Natural killer cell (primary cell): Measurements from ENCODE around the gene CYTH1. TPM values are rescaled to one million over a fixed set of nuclear protein-coding genes. Genes with fewer than 3 reads are reported as not detected.

ENCODE experiments used
- ATAC-seq, 3 donors: fragments of 150-1000 bp in 2 of 3; fragments of 200-7000 bp in 1 of 3; cut with Tn5 transposase; 1 replicate in 1 of 3; 2 replicates in 2 of 3; pipeline ENCODE4 v1.10.0; 2021; ENCODE audit warnings: mild to moderate bottlenecking in 2 of 3, moderate library complexity in 2 of 3
- DNase-seq, 2 donors: peaks; one replicate each; pipeline versions ENCODE4 v3.0.0 to v3.0.0-alpha.2; 2013 to 2021; ENCODE audit warnings: mixed read lengths in 1 of 2
- H3K27ac ChIP-seq: one replicate; pipeline ENCODE4 v1.5.1; 2013; ENCODE audit warnings: mild to moderate bottlenecking, low read length
- H3K27me3 ChIP-seq: one replicate; pipeline ENCODE4 v1.6.1; 2013; ENCODE audit warnings: low read length; ENCODE audit not compliant: control insufficient read depth, insufficient read depth
- H3K36me3 ChIP-seq: one replicate; pipeline ENCODE4 v1.6.1; 2013; ENCODE audit warnings: low read length; ENCODE audit not compliant: control insufficient read depth, insufficient read depth
- H3K4me1 ChIP-seq: one replicate; pipeline ENCODE4 v1.6.1; 2013; ENCODE audit warnings: low read length; ENCODE audit not compliant: control insufficient read depth, insufficient read depth
- H3K4me3 ChIP-seq: one replicate; pipeline ENCODE4 v1.5.1; 2013; ENCODE audit warnings: low read length
- H3K9me3 ChIP-seq: one replicate; pipeline ENCODE4 v1.6.1; 2013; ENCODE audit warnings: low read length; ENCODE audit not compliant: control insufficient read depth, insufficient read depth
- H3K27ac Mint-ChIP-seq, 2 donors: one replicate each; pipeline ENCODE4 v1.8.0; 2022; ENCODE audit warnings: mild to moderate bottlenecking in 2 of 2, mixed read lengths in 2 of 2, moderate library complexity in 1 of 2
- H3K27me3 Mint-ChIP-seq, 2 donors: one replicate each; pipeline ENCODE4 v1.8.0; 2022; ENCODE audit warnings: low read depth in 2 of 2, mixed read lengths in 2 of 2
- H3K36me3 Mint-ChIP-seq: one replicate; pipeline ENCODE4 v1.8.0; 2022; ENCODE audit warnings: mixed read lengths
- H3K4me1 Mint-ChIP-seq, 2 donors: one replicate each; pipeline ENCODE4 v1.8.0; 2022; ENCODE audit warnings: mixed read lengths in 2 of 2
- H3K4me3 Mint-ChIP-seq: one replicate; pipeline ENCODE4 v1.8.0; 2022; ENCODE audit warnings: mild to moderate bottlenecking, moderate library complexity, mixed read lengths
- H3K9me3 Mint-ChIP-seq, 2 donors: one replicate each; pipeline ENCODE4 v1.8.0; 2022; ENCODE audit warnings: mixed read lengths in 2 of 2
- CTCF ChIP-seq: fragments of 200-600 bp; IDR thresholded peaks from one replicate; pipeline ENCODE4 v1.8.0; 2022; ENCODE audit warnings: antibody characterized with exemption
- WGBS: methylation state at CpG from one replicate; pipeline ENCODE4 v1.1.7; 2013; ENCODE audit warnings: missing lambda C conversion rate; ENCODE audit not compliant: insufficient coverage; 5-methylcytosine and 5-hydroxymethylcytosine counted together
- intact Hi-C: fragments of 100-400 bp; cut with micrococcal nuclease; formaldehyde crosslinking; loops from one replicate; pipeline ENCODE4 v1.14.2; 2022
- total RNA-seq, 4 donors: library from RNA; stranded (reverse); fragments of 120-200 nt in 1 of 4; gene quantifications; one replicate each; pipeline versions ENCODE4 v1.2.3 to v1.2.4, GENCODE V29; 2013 to 2022

Gene CYTH1
- total RNA-seq, 3 donors from 2014 or later (not counting 1 experiment from before 2014, with no cell fraction given), result 437 to 514 (median 457) TPM

- H3K36me3 Mint-ChIP-seq, result no peaks in the 10 kb centered on the region
- peak overlapping the region; percentile 3 for H3K4me3 Mint-ChIP-seq
- peak overlapping the region; percentile 70 to 75 for H3K27ac Mint-ChIP-seq
Observed at GRCh38 chr17:78710607-78711006, 71.5 kb downstream of the CYTH1 start.

GRCh38 chr17:78709751-78710181 is 72.3 kb downstream of the CYTH1 start:
- H3K27me3 Mint-ChIP-seq, result no peaks in the 10 kb centered on the region
- H3K27ac Mint-ChIP-seq, result peak overlapping the region; percentile 70 to 75
- intact Hi-C loops, result loop anchor here (2.0 kb wide), 1 partner anchor 35 kb away; no protein-coding TSS in a partner anchor
- peaks cover 68 to 72% of the 10 kb centered on the region in 2 donors for H3K4me1 Mint-ChIP-seq
- H3K4me3 Mint-ChIP-seq, result peak overlapping the region; percentile 18
- Histone ChIP-seq H3K36me3 (peaks cover 38% of the 10 kb centered on the region), H3K27me3 (no peaks in the 10 kb centered on the region), H3K4me1 (peaks cover 48% of the 10 kb centered on the region), H3K9me3 (no peaks in the 10 kb centered on the region), H3K27ac (no peak overlapping the region), H3K4me3 (no peak overlapping the region)
- no peaks in the 10 kb centered on the region for H3K9me3 Mint-ChIP-seq
- no peaks in the 10 kb centered on the region for H3K36me3 Mint-ChIP-seq
- no peak for TF ChIP-seq CTCF
- no peak for ATAC-seq
- WGBS, result 69% methylated on average over 4 of the region's 4 CpGs
- no peak for DNase-seq

More at GRCh38 chr17:78710607-78711006, 71.5 kb downstream of the CYTH1 start:
- Histone ChIP-seq H3K27me3 (no peaks in the 10 kb centered on the region), H3K4me1 (peaks cover 55% of the 10 kb centered on the region), H3K4me3 (no peak overlapping the region), H3K36me3 (peaks cover 30% of the 10 kb centered on the region), H3K9me3 (no peaks in the 10 kb centered on the region), H3K27ac (peak overlapping the region; percentile 3)
- intact Hi-C loops, result no loop called here
- no peak for TF ChIP-seq CTCF
- Mint-ChIP-seq H3K4me1 (peaks cover 71 to 74% of the 10 kb centered on the region in 2 donors), H3K9me3 (no peaks in the 10 kb centered on the region), H3K27me3 (no peaks in the 10 kb centered on the region)
- no peak for ATAC-seq
- no peak for DNase-seq
- WGBS, result 98% methylated on average over 4 of the region's 4 CpGs

- no peaks in the 10 kb centered on the region for H3K36me3 Mint-ChIP-seq
- peak in 1 of 2 donors; percentile 44 for DNase-seq
- intact Hi-C loops, result loop anchor here (2.0 kb wide), 1 partner anchor 36 kb away; no protein-coding TSS in a partner anchor
- H3K4me1 Mint-ChIP-seq, result peaks cover 62 to 66% of the 10 kb centered on the region in 2 donors
- H3K9me3 Mint-ChIP-seq, result no peaks in the 10 kb centered on the region
- peak overlapping the region; percentile 18 for H3K4me3 Mint-ChIP-seq
- 63% methylated on average over 10 of the region's 10 CpGs for WGBS
- H3K36me3 ChIP-seq, result peaks cover 44% of the 10 kb centered on the region
- H3K27me3 ChIP-seq, result no peaks in the 10 kb centered on the region
- H3K4me1 ChIP-seq, result peaks cover 43% of the 10 kb centered on the region
- no peak for ATAC-seq
- TF ChIP-seq CTCF, result no peak
- H3K27ac Mint-ChIP-seq, result peak overlapping the region; percentile 70 to 75
- no peaks in the 10 kb centered on the region for H3K27me3 Mint-ChIP-seq
- no peaks in the 10 kb centered on the region for H3K9me3 ChIP-seq
- H3K4me3 ChIP-seq, result no peak overlapping the region
- no peak overlapping the region for H3K27ac ChIP-seq
Observed at GRCh38 chr17:78709119-78709681, 72.9 kb downstream of the CYTH1 start.
